ENCODE data around the gene WDR76. TPM values are rescaled to one million over a fixed set of nuclear protein-coding genes. Genes with fewer than 3 reads are reported as not detected.
"Not testable (repeated sequence)": the region's sequence is repeated elsewhere in the genome, so short reads cannot be mapped to it uniquely, and the experiment has no call there.

The WDR76 gene
- total and polyA plus RNA-seq, 7 donors = 0.34 to 0.88 (median 0.69) TPM

- intact Hi-C loops (cut with DNase I); H3K27ac ChIP-seq; H3K4me3 ChIP-seq; ATAC-seq; H3K36me3 ChIP-seq (ENCODE audit: insufficient read depth in 1 of 2, low read depth in 1 of 2); H3K4me1 ChIP-seq; H3K9me3 ChIP-seq; DNase-seq: not testable (repeated sequence)
- WGBS, 3 donors = 93 to 97% (median 94%) methylated on average over 9 of the region's 9 CpGs
- peaks cover 0 to 15% (median 2%) of the 10 kb centered on the region in 3 donors for H3K27me3 ChIP-seq (ENCODE audit: insufficient read depth in 3 of 3, low read length in 2 of 3)
Measured at GRCh38 chr15:43830691-43831275, 4.0 kb downstream of the WDR76 start.

DNA sequence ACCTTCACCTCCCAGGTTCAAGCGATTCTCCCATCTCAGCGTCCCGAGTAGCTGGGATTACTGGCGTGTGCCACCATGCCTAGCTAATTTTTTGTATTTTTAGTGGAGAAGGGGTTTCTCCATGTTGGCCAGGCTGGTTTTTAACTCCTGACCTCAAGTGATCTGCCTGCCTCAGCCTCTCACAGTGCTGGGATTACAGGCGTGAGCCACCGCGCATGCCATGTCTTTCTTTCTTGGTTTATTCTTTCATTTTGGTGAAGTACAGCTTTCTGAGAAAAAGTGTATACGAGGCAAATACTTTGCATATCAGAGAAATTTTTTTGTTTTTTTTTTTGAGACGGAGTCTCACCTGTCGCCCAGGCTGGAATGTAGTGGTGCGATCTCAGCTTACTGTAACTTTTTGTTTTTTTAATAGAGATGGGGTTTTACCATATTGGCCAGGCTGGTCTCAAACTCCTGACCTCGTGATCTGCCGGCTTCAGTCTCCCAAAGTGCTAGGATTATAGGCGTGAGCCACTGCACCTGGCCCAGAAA lies 4.8 kb downstream of the WDR76 start:
- H3K36me3 ChIP-seq (ENCODE audit: insufficient read depth in 1 of 2, low read depth in 1 of 2); H3K27me3 ChIP-seq (ENCODE audit: insufficient read depth in 3 of 3, low read length in 2 of 3); H3K4me3 ChIP-seq; DNase-seq; H3K4me1 ChIP-seq; H3K27ac ChIP-seq; H3K9me3 ChIP-seq; ATAC-seq; intact Hi-C loops (cut with DNase I): not testable (repeated sequence)
- 87 to 90% (median 90%) methylated on average over 14 of the region's 14 CpGs for WGBS, 3 donors

- H3K4me3 ChIP-seq; H3K36me3 ChIP-seq (ENCODE audit: insufficient read depth in 1 of 2, low read depth in 1 of 2); H3K27me3 ChIP-seq (ENCODE audit: insufficient read depth in 3 of 3, low read length in 2 of 3); H3K27ac ChIP-seq; H3K9me3 ChIP-seq; H3K4me1 ChIP-seq; ATAC-seq; intact Hi-C loops (cut with DNase I); DNase-seq: not testable (repeated sequence)
- WGBS, 3 donors = 82 to 96% (median 94%) methylated on average over 6 of the region's 6 CpGs
Measured at GRCh38 chr15:43832485-43832884, 5.7 kb downstream of the WDR76 start.

GRCh38 chr15:43845421-43845820 lies 18.6 kb downstream of the WDR76 start:
- intact Hi-C loops (cut with DNase I) = no loop called here
- ATAC-seq (no peak), DNase-seq (no peak)
- Histone ChIP-seq H3K4me1 (no peaks in the 10 kb centered on the region), H3K4me3 (no peak overlapping the region), H3K36me3 (ENCODE audit: insufficient read depth in 1 of 2, low read depth in 1 of 2) (peaks cover 0 to 5% of the 10 kb centered on the region in 2 donors), H3K9me3 (no peaks in the 10 kb centered on the region), H3K27ac (no peak overlapping the region), H3K27me3 (ENCODE audit: insufficient read depth in 3 of 3, low read length in 2 of 3) (no peaks in the 10 kb centered on the region)
- TF ChIP-seq CTCF (IDR thresholded peaks at IDR 0.05) = no peak

DNA sequence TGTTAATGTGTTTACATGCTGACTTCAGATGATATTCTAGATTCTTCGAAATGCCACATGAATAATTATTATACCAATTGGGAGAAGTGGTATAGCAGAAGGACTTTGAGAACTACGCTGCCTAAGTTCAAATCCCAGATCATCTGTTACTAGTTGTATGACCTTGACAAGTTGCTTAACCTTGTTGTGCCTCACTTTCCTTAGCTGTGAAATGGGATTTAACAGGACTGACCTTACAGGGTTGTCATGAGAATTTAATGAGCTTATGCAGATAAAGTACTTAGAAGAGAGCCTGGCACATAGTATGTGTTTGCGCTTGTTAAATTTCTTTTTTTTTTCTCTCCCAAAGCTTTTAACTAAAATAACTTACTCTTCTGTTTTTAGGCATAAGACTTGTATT lies 24.4 kb downstream of the WDR76 start:
- TF ChIP-seq CTCF (IDR thresholded peaks at IDR 0.05) = no peak

GRCh38 chr15:43852607-43853006 lies 25.8 kb downstream of the WDR76 start:
- no peaks in the 10 kb centered on the region for H3K9me3 ChIP-seq
- H3K36me3 ChIP-seq (ENCODE audit: insufficient read depth in 1 of 2, low read depth in 1 of 2) = no peaks in the 10 kb centered on the region
- no peaks in the 10 kb centered on the region for H3K27me3 ChIP-seq (ENCODE audit: insufficient read depth in 3 of 3, low read length in 2 of 3)
- no peak for TF ChIP-seq CTCF (IDR thresholded peaks at IDR 0.05)
- H3K27ac ChIP-seq = no peak overlapping the region
- DNase-seq = no peak
- 97 to 100% (median 99%) methylated on average over 4 of the region's 4 CpGs for WGBS, 3 donors
- no peaks in the 10 kb centered on the region for H3K4me1 ChIP-seq
- intact Hi-C loops (cut with DNase I) = no loop called here
- no peak for ATAC-seq
- no peak overlapping the region for H3K4me3 ChIP-seq

More for the DNA sequence above, 24.4 kb downstream of the WDR76 start:
- WGBS, 3 donors = 95 to 100% (median 96%) methylated on average over 3 of the region's 3 CpGs
- H3K27ac ChIP-seq = no peak overlapping the region
- intact Hi-C loops (cut with DNase I) = no loop called here
- no peak for ATAC-seq
- H3K9me3 ChIP-seq = no peaks in the 10 kb centered on the region
- H3K4me1 ChIP-seq = no peaks in the 10 kb centered on the region
- no peaks in the 10 kb centered on the region for H3K27me3 ChIP-seq (ENCODE audit: insufficient read depth in 3 of 3, low read length in 2 of 3)
- no peak for DNase-seq
- no peaks in the 10 kb centered on the region for H3K36me3 ChIP-seq (ENCODE audit: insufficient read depth in 1 of 2, low read depth in 1 of 2)
- no peak overlapping the region for H3K4me3 ChIP-seq

Data from psoas muscle (tissue), 8 donors.